KBM-7 (cell line): Measurements from ENCODE around the gene SERPINI1.

Experiments used
- DNase-seq: peaks from one replicate; pipeline ENCODE4 v3.0.0-alpha.2; 2015
- in situ Hi-C: fragments of 300-500 bp; cut with MboI; formaldehyde crosslinking; loops from 2 replicates; pipeline ENCODE4 v1.14.3; 2020; ENCODE audit warnings: low sequenced_read_pairs, low pct_unique_long_range_greater_than_20kb, mixed read lengths

The SERPINI1 gene

GRCh38 chr3:167732313-167733065 lies 3.0 kb upstream of the SERPINI1 start:
- no peak for DNase-seq
- in situ Hi-C loops = no loop called here

GRCh38 chr3:167733961-167734497 lies 1.5 kb upstream of the SERPINI1 start:
- in situ Hi-C loops = no loop called here
- DNase-seq = no peak

- peak; percentile 99 for DNase-seq
- in situ Hi-C loops = no loop called here
These were observed 856 bp upstream of the SERPINI1 start, which contains the start of gene PDCD10 for GRCh38 chr3:167734498-167735232. TSS of gene PDCD10 (minus strand) at chr3:167734892. CDS start at chr3:167720157, 14,735 bp downstream.

GRCh38 chr3:167736264-167736787 lies 805 bp downstream of the SERPINI1 start:
- peak; percentile 9 for DNase-seq
- in situ Hi-C loops = no loop called here

- DNase-seq = no peak
- in situ Hi-C loops = no loop called here
These were observed 1.5 kb downstream of the SERPINI1 start for GRCh38 chr3:167736997-167737396.

- in situ Hi-C loops = no loop called here
- no peak for DNase-seq
These were observed 2.5 kb downstream of the SERPINI1 start for GRCh38 chr3:167738037-167738436.

GRCh38 chr3:167739190-167739810 lies 3.8 kb downstream of the SERPINI1 start:
- DNase-seq = no peak
- in situ Hi-C loops = no loop called here

GRCh38 chr3:167740961-167741587 lies 5.6 kb downstream of the SERPINI1 start:
- in situ Hi-C loops = no loop called here
- peak; percentile 59 for DNase-seq

GRCh38 chr3:167742338-167742737 lies 6.8 kb downstream of the SERPINI1 start:
- DNase-seq = no peak
- in situ Hi-C loops = no loop called here

GRCh38 chr3:167743799-167744198 lies 8.3 kb downstream of the SERPINI1 start:
- no peak for DNase-seq
- in situ Hi-C loops = no loop called here

- no peak for DNase-seq
- in situ Hi-C loops = no loop called here
These were observed 13.7 kb downstream of the SERPINI1 start for GRCh38 chr3:167749209-167749608.

- DNase-seq = no peak
- in situ Hi-C loops = no loop called here
These were observed 14.2 kb downstream of the SERPINI1 start for GRCh38 chr3:167749728-167750127.

- in situ Hi-C loops = no loop called here
- no peak for DNase-seq
These were observed 14.9 kb downstream of the SERPINI1 start for GRCh38 chr3:167750272-167750971.

- DNase-seq = no peak
- in situ Hi-C loops = no loop called here
These were observed 18.5 kb downstream of the SERPINI1 start for GRCh38 chr3:167754049-167754448.

- in situ Hi-C loops = no loop called here
- DNase-seq = no peak
These were observed 25.8 kb downstream of the SERPINI1 start for GRCh38 chr3:167761302-167761701.

GRCh38 chr3:167762296-167762695 lies 26.8 kb downstream of the SERPINI1 start:
- in situ Hi-C loops = no loop called here
- DNase-seq = no peak

- in situ Hi-C loops = no loop called here
- no peak for DNase-seq
These were observed 37.5 kb downstream of the SERPINI1 start for GRCh38 chr3:167772992-167773391.

- DNase-seq = no peak
- in situ Hi-C loops = no loop called here
These were observed 38.1 kb downstream of the SERPINI1 start for GRCh38 chr3:167773584-167773983.
